Measurements from ENCODE around the gene STKLD1. TPM values are rescaled to one million over a fixed set of nuclear protein-coding genes. Genes with fewer than 3 reads are reported as not detected.

STKLD1 gene
- total RNA-seq, 4 donors from 2014 or later: 0.54 to 7.0 (median 3.7) TPM; not detected in 1

GRCh38 chr9:133402689-133403088, 26.5 kb downstream of the STKLD1 start:
- intact Hi-C loops (cut with DNase I; ENCODE audit: low total_unique reads): no loop called here
- H3K4me3 ChIP-seq (ENCODE audit: low read depth, poor library complexity, severe bottlenecking): no peak overlapping the region
- DNase-seq (ENCODE audit: low spot score in 2 of 2): no peak
- TF ChIP-seq POLR2A (IDR thresholded peaks at IDR 0.05): no peak
- TF ChIP-seq CTCF (IDR thresholded peaks at IDR 0.05): no peak
- 73 to 77% methylated on average over 6 to 7 of the region's 7 CpGs for WGBS, 2 donors

- TF ChIP-seq CTCF (IDR thresholded peaks at IDR 0.05) (no peak), POLR2A (IDR thresholded peaks at IDR 0.05) (no peak)
- intact Hi-C loops (cut with DNase I; ENCODE audit: low total_unique reads): no loop called here
- WGBS, 2 donors: 65 to 79% methylated on average over 12 to 16 of the region's 16 CpGs
- no peak overlapping the region for H3K4me3 ChIP-seq (ENCODE audit: low read depth, poor library complexity, severe bottlenecking)
- DNase-seq (ENCODE audit: low spot score in 2 of 2): no peak
These were observed 27.7 kb downstream of the STKLD1 start for GRCh38 chr9:133403766-133404453.

GRCh38 chr9:133404454-133405002, 28.4 kb downstream of the STKLD1 start:
- no peak for DNase-seq (ENCODE audit: low spot score in 2 of 2)
- no peak overlapping the region for H3K4me3 ChIP-seq (ENCODE audit: low read depth, poor library complexity, severe bottlenecking)
- no peak for TF ChIP-seq CTCF (IDR thresholded peaks at IDR 0.05)
- TF ChIP-seq POLR2A (IDR thresholded peaks at IDR 0.05): no peak
- 83 to 89% methylated on average over 12 of the region's 12 CpGs for WGBS, 2 donors
- intact Hi-C loops (cut with DNase I; ENCODE audit: low total_unique reads): loop anchor here (5.0 kb wide), 1 partner anchor 83 kb away; no protein-coding TSS in a partner anchor

- intact Hi-C loops (cut with DNase I; ENCODE audit: low total_unique reads): loop anchor here (5.0 kb wide), 1 partner anchor 82 kb away; no protein-coding TSS in a partner anchor
- no peak overlapping the region for H3K4me3 ChIP-seq (ENCODE audit: low read depth, poor library complexity, severe bottlenecking)
- TF ChIP-seq CTCF (IDR thresholded peaks at IDR 0.05): no peak
- TF ChIP-seq POLR2A (IDR thresholded peaks at IDR 0.05): no peak
- 73 to 76% methylated on average over 15 to 19 of the region's 19 CpGs for WGBS, 2 donors
- no peak for DNase-seq (ENCODE audit: low spot score in 2 of 2)
These were observed 29.6 kb downstream of the STKLD1 start for GRCh38 chr9:133405508-133406438.

- TF ChIP-seq POLR2A (IDR thresholded peaks at IDR 0.05): no peak
- peak in 1 of 3 donors; percentile 89 for TF ChIP-seq CTCF (IDR thresholded peaks at IDR 0.05)
- intact Hi-C loops (cut with DNase I; ENCODE audit: low total_unique reads): loop anchor here (5.0 kb wide), 1 partner anchor 81 kb away; no protein-coding TSS in a partner anchor
- H3K4me3 ChIP-seq (ENCODE audit: low read depth, poor library complexity, severe bottlenecking): no peak overlapping the region
- DNase-seq (ENCODE audit: low spot score in 2 of 2): peak; percentile 40 to 92
- 55 to 62% methylated on average over 24 of the region's 24 CpGs for whole genome bisulfite sequencing, 2 donors
These were observed 30.5 kb downstream of the STKLD1 start for GRCh38 chr9:133406480-133407307.

Measured in lower leg skin (tissue), 4 donors.